HG03159 (cell line): ENCODE data around the gene EIF4E1B.

Experiments used
- ATAC-seq: cut with Tn5 transposase; IDR thresholded peaks from one replicate; pipeline ENCODE4 v1.9.1; 2021; ENCODE audit warnings: mild to moderate bottlenecking, moderate library complexity; ENCODE audit not compliant: unreplicated experiment

Gene EIF4E1B

DNA sequence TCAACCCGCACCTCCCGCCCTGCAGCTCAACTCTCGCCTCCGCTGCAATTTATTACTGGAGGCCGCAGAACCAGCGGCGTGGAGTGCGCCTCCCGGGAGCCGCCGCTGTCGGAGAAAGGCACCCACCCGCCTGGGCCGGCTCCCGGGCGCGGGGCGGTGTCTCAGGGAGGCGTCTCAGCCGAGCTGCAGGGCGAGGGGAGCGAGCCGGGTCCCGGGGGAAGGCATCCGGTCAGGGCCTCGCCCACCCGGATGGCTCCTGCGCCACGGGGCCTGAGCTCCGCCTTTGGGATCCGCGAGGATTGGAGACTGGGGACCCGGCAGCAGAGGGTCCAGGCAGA, 49.7 kb downstream of the EIF4E1B start:
- ATAC-seq: no peak

DNA sequence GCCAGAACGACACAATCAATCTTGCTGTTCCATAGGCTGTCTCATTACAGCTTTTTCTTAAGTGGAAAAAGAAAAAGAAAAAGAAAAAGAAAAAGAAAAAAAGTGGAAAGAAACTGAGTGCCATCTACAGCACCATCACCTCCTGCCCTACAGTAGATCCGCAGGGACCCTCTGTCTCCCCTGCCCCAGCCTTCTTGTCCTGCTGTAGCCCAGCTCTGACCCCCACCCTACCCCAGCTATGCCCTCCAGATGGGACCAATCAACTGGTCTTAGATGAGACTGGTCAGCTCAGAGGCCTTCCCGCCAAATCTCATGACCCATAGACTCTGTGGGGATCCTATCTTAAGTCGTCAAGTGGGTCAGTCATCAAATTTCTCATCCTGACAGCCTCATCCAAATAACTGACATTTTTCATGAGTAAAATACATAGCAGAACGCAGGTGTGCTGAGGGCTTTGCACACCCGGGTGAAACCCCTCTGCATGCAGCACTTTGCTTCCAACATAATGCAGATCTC, 51.6 kb downstream of the EIF4E1B start:
- ATAC-seq: no peak

DNA sequence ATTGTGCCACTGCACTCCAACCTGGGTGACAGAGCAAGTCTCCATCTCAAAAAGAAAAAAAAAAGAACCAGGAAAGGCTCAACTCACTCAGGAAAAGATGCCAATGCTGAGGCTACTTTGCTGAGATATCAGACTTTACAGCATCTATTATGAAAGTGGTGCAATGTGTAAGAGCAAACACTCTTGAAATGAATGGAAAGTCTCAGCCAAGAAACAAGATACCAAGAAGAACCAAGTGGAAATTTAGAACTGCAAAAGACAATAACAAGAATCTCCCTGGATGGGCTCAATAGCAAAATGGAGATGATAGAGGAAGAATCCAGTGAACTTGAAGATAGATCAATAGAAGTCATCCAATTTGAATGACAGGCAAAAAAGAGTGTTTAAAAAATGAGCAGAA, 54.5 kb downstream of the EIF4E1B start:
- ATAC-seq: no peak

DNA sequence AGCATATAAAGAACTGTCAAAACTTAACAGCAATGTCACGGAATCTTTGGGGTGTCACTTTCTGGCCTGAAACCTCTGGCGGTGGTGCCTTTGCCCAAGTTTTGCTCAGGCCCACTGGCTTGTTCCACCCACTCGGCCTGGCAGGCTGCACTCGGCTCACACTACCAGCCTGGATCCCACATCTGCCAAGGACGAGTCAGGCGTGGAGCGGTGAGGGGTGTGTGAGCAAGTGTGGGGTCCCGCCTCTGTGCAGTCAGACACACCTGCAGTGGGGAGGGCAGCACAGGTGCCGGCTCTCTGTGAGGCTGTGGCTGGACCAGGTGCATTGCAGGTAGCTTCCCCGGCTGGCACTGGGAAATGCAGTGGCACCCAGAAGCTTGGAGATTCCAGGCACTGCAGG, 56.8 kb downstream of the EIF4E1B start:
- ATAC-seq: no peak

DNA sequence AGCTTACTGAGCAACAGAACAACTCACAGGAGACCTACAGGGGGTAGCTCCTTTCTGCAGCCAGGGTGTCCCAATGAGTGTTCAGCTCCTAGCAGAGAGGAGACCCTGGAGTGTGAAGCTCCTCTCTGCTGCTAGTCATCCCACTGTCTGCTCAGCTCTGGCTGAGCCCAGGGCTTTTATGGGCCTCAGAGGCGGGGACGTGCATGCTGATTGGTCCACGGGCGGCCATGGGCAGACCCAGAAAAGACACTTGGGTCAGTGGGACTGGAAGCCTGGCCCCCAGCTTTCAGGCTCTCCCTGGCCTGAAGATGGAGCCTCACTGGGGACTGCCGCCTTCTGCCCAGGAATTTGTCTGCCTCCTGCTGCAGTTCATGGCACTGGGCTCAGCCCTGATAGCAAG, 57.4 kb downstream of the EIF4E1B start:
- no peak for ATAC-seq

DNA sequence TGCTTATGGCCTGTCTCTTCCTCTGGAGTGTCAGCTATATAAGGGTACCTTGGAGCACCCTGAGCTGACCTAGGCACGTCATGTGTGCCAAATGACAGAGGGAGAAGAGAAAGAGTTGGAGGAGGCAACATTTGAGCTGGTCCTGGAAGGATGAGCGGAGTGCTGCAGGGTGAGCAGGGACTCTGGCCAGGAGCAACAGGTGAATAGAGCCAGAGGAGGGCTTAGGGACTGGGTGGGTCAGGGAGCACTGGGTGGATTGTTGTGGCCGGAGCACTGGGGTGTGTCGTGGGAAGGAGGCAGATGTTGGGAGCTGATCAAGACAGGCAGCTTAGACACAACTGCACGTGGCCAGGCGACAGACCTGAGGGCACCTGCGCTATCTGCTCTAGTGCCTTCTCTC, 60.4 kb downstream of the EIF4E1B start:
- no peak for ATAC-seq

DNA sequence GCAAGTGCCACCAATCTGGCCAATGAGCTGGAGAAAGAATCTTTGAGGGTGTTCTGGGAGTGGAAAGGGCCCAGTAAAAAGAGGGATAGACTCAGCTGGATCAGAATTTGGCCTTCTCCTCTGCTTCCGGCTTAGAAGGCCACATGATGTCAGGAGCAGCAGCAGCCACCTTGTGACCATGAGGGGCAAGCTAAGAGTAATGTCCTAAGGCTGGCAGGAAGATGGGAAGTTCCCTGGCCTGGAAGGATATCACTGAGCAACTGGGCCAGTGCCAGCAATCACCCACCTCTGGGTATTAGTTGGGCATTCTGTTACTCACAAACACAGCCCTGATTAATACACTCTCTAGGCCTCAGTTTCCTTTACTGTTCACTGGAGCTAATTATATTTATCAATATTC, 61.0 kb downstream of the EIF4E1B start:
- no peak for ATAC-seq

DNA sequence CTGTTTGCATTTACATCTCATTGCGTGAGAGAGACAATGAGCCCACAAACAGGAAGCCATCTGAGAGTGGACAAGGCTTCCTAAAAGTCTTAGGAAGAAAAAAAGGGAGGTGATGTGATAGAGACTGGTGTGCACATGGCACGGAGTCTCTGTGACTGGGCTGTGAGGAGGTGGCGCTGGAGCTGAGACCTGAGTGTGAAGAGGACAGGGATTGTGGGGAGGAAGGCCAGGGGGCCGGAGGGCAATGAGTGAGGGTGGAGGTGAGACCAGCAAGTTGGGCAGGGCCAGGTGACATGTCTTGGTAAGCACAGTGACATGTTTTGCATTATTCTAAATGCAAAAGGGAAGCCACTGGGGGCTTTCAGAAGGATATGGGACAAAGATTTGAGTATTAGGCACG, 61.9 kb downstream of the EIF4E1B start:
- no peak for ATAC-seq

DNA sequence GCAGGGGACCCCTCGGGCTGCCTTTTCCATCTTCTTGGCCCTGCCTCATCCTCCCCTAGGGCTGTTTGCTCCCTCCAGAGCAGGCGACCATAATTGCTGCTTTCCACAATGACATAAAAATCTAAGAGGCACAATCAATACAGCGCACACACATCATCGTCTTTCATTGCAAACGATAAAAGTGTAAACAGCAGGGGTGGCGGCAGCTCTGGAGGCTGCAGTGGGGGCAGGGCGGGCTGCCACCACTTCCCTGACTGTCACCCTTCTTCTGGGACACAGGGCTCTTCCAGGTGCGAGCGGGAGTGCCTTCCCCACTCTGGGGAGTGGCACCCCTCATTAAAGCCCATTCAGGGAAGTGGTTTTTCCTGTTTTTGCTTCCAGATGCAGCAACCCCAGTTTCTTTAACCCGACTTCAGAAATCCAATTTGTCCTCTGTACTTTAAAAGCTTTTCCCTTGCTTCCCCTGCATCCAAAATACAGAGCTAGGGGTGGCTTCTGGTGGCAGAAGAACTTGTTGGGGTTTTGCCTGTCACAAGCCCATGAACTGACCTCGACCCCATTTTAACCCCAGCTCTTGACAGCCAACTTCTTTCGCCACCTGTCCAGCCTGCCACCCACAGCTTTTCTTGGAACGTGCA, 62.5 kb downstream of the EIF4E1B start:
- ATAC-seq: no peak

DNA sequence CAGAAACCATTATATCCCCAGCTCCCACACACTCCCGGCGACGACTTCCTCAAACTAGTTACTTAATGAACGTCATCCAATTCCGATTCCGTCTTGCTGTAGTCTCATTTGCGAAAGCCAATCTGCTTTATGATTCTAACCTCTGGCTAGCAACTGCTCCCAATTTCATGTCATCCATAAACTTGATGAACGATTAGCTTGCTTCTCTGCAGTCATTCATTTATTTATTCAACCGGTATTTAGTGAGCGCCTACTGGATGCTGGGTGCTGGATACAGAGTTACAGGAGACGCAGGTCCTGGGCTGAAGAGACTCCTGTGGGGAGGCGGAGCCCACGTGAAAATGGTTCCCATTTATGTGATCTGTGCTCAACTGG, 63.0 kb downstream of the EIF4E1B start:
- ATAC-seq: no peak

DNA sequence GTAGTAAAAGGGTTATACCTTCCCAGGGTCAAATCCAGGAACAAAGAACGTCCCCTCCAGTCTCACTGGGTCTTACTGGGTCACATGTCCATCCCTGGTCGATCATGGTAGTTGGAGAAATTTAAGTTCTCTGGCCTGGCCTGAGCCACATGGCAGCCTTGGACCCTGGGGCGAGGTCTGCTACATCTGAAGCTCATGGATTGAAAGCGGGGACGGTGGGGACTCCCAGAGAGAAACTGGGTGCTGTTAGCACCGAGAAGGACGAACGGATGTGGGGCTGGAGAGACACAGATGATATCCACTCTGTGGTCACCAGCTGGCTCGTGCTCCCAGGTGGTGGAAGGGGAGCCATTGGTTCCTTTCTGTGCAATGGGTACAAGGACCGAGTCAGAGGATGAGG, 63.7 kb downstream of the EIF4E1B start:
- no peak for ATAC-seq

DNA sequence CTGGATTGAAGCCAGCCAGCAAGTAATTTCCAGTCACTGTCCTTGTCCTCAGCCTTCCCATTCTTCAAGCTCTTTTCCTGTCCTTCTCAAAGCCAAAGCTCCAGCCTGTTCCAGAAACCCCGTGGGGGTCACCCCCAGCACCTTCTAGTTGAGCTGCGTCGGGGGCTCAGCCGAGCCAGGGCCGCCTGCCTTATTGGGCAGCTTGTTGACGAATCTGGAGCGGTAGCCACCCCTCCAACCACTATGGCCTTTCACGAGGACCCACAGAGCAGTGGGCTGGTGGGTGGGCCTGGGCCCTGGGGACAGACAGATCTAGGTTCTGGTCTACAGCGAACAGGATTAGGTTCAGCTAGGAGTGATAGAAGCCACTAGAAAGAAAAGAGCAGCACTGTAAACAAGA, 64.2 kb downstream of the EIF4E1B start:
- no peak for ATAC-seq

DNA sequence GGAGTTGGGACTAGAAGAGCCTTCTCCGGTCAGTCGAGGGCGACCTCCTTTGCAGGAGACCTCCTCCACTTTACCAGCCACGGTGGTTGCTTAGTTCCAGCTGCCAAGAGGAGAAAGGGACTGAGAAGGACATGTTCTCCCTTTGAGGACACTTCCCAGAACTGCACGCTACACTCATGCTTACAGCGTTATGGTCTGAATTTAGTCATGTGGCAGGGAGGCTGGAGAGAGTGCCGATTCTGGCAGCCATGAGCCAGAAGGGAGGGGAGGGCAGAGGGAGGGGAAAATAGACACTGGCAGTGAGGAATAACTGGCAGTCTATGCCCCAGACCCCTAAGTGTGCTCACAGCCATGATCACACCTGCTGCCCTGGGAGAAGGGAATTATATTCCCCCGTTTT, 64.6 kb downstream of the EIF4E1B start:
- ATAC-seq: no peak
